Transverse colon (tissue), 4 donors: ENCODE measurements around the gene MRRF. TPM values are rescaled to one million over a fixed set of nuclear protein-coding genes. Genes with fewer than 3 reads are reported as not detected.

Source experiments
- DNase-seq: peaks from one replicate; pipeline ENCODE4 v3.0.0-alpha.2; 2019
- H3K27ac ChIP-seq, 4 donors: fragments of 200-600 bp; sonication (generic); 2 replicates each; pipeline ENCODE4 v1.5.1; 2016 to 2018; ENCODE audit warnings: inconsistent platforms in 4 of 4
- H3K27me3 ChIP-seq: fragments of 200-600 bp; sonication (generic); 2 replicates; pipeline ENCODE4 v1.5.1; 2017; ENCODE audit warnings: inconsistent platforms
- H3K36me3 ChIP-seq, 4 donors: fragments of 200-600 bp; sonication (generic); 2 replicates each; pipeline ENCODE4 v1.5.1; 2017 to 2019; ENCODE audit warnings: inconsistent platforms in 4 of 4
- H3K4me1 ChIP-seq, 4 donors: fragments of 200-600 bp; sonication (generic); 2 replicates each; pipeline ENCODE4 v1.5.1; 2017 to 2020; ENCODE audit warnings: inconsistent platforms in 4 of 4
- H3K4me3 ChIP-seq, 4 donors: fragments of 200-600 bp; sonication (generic); 1 replicate in 1 of 4; 2 replicates in 3 of 4; pipeline versions ENCODE4 v1.5.1 to v1.6.1; 2017 to 2019; ENCODE audit warnings: inconsistent platforms in 4 of 4
- H3K9me3 ChIP-seq, 2 donors: fragments of 200-600 bp; sonication (generic); 2 replicates each; pipeline ENCODE4 v1.5.1; 2017 to 2019; ENCODE audit warnings: inconsistent platforms in 2 of 2
- EP300 ChIP-seq: sonication (generic); formaldehyde crosslinking; IDR thresholded peaks from one replicate; pipeline ENCODE4 v1.6.1; 2017; ENCODE audit warnings: antibody characterized with exemption, low read depth
- POLR2A ChIP-seq: fragments of 450-650 bp; IDR thresholded peaks from one replicate; pipeline ENCODE4 v1.6.1; 2016; ENCODE audit warnings: antibody characterized with exemption, mild to moderate bottlenecking, moderate library complexity
- POLR2AphosphoS5 ChIP-seq, 3 donors: sonication (generic); formaldehyde crosslinking; IDR thresholded peaks; one replicate each; pipeline ENCODE4 v1.6.1; 2016; ENCODE audit warnings: antibody characterized with exemption in 3 of 3
- WGBS, 2 donors: methylation state at CpG; one replicate each; pipeline ENCODE4 v1.1.5; 2018; ENCODE audit warnings: low coverage in 1 of 2; 5-methylcytosine and 5-hydroxymethylcytosine counted together
- in situ Hi-C, 4 donors: fragments of 200-750 bp; cut with MboI; loops; one replicate each; pipeline versions ENCODE4 v1.15.0 to v1.15.1; 2017; ENCODE audit warnings: low sequenced_read_pairs in 3 of 4, low pct_ligation_motif_present in 1 of 4, low pct_unique_long_range_greater_than_20kb in 1 of 4
- intact Hi-C: fragments of 100-400 bp; cut with DNase I; formaldehyde crosslinking; loops from one replicate; pipeline ENCODE4 v1.15.1; 2023; ENCODE audit warnings: low total_unique reads
- total RNA-seq, 4 donors: library from RNA; depleted of rRNA; stranded (reverse); fragments of >200 nt; gene quantifications; one replicate each; pipeline ENCODE4 v1.1.0, GENCODE V29; 2016
- TF ChIP-seq, protein P1 (sequence below), 5 experiments: fragments of 200-600 bp in 3 of 5; fragments of 450-650 bp in 2 of 5; sonication (generic) in 3 of 5; IDR thresholded peaks; 1 replicate in 2 of 5; 2 replicates in 3 of 5; pipeline ENCODE4 v1.5.1; 2016 to 2017; ENCODE audit warnings: antibody characterized with exemption in 5 of 5, inconsistent platforms in 3 of 5, mild to moderate bottlenecking in 2 of 5, moderate library complexity in 1 of 5

The MRRF gene
- total RNA-seq, 4 donors from 2014 or later, result 46.0 to 142 (median 53.6) TPM

DNA sequence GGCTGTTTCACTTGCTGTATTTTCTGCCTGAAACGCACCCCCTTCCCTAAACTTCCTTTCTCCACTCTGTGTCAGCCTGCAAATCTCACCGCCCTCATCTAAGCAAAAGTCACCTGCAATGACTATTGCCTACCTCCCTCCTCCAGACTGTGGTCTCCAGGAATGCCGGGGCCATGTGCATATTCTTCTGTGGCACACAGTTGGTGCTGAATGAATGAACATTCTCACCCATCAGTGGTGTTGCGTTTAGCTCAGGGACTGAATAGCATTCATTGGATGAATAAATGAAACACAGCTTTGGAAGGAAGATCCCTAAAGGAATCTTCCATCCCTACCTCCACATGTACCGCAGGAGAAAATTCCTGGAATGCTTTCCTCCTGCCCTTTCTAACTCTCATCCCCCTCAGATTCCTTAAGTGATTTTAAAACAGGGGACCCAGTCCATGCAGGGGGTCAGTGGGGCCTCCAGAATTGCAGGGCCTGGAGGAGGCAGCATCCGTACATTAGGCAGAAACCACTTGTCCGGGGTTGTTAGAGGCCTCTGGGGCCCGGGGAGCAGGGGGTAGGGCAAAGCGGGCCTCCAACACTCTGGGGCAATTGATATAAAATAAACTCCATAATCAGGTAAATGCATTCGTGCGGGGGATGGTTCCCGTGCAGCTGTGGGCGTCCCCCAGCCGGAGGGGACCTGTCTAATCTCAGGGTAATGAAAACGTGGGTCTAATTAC is 77.8 kb downstream of the MRRF start:
- H3K9me3 ChIP-seq, result no peaks in the 10 kb centered on the region
- intact Hi-C loops (no loop called here), in situ Hi-C loops (loop anchor here in 2 of 4 donors (10.0 kb wide), 2 partner anchors 112 to 218 kb away; no protein-coding TSS in a partner anchor)
- peaks cover 3 to 10% (median 7%) of the 10 kb centered on the region in 4 donors for H3K4me1 ChIP-seq
- no peaks in the 10 kb centered on the region for H3K36me3 ChIP-seq
- no peaks in the 10 kb centered on the region for H3K27me3 ChIP-seq
- WGBS, 2 donors, result 85% methylated on average over 15 of the region's 15 CpGs; no CpG with 5 or more reads in 1 of the 2 donors
- H3K4me3 ChIP-seq, result no peak overlapping the region
- no peak for TF ChIP-seq POLR2A
- TF ChIP-seq EP300, result no peak
- TF ChIP-seq POLR2AphosphoS5 (IDR thresholded peaks at IDR 0.05), result no peak
- TF ChIP-seq, protein P1, sequence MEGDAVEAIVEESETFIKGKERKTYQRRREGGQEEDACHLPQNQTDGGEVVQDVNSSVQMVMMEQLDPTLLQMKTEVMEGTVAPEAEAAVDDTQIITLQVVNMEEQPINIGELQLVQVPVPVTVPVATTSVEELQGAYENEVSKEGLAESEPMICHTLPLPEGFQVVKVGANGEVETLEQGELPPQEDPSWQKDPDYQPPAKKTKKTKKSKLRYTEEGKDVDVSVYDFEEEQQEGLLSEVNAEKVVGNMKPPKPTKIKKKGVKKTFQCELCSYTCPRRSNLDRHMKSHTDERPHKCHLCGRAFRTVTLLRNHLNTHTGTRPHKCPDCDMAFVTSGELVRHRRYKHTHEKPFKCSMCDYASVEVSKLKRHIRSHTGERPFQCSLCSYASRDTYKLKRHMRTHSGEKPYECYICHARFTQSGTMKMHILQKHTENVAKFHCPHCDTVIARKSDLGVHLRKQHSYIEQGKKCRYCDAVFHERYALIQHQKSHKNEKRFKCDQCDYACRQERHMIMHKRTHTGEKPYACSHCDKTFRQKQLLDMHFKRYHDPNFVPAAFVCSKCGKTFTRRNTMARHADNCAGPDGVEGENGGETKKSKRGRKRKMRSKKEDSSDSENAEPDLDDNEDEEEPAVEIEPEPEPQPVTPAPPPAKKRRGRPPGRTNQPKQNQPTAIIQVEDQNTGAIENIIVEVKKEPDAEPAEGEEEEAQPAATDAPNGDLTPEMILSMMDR (IDR thresholded peaks at IDR 0.05), result no peak
- no peak overlapping the region for H3K27ac ChIP-seq
- no peak for DNase-seq

DNA sequence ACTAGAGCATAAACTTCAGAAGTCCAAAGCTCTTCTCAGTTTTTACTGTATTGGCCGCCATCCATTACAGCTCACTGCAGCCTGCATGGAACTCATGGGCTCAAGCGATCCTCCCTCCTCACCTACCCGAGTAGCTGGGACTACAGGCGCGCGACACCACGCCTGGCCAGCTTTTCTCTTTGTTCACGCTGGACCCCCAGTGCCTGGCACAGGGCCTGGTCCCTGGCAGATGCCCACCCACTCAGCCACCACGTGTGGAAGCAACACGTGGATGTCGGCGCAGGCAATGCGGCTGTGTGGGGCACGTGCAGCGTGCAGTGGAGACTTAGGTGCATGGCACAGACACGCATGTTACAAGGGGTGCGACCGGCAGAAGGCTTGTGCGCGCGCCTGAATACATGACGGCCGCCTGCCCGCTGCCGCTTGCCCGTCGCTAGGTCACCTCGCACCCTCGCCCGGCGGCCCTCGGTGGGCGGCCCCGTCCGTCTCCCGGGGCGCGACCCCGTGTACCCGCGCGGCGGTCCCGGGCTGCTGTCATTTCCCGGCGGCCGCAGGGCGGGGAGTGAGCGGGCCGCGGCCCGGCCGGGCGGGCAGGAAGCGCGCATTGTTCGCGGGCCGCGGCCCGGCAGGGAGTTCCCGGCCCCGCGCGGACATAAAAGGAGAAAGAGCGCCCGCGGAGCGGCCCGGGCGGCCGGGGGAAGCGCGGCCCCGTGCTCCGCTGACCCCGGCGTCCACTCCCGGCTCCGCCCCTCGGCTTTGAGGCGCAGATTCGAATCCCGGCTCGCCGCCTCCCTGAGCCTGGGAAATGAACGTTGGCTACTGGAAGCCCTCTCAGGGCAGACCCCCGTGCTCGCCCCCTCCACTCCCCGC is 82.0 kb downstream of the MRRF start:
- intact Hi-C loops, result loop anchor here (5.0 kb wide), 1 partner anchor 1649 kb away; no protein-coding TSS in a partner anchor

DNA sequence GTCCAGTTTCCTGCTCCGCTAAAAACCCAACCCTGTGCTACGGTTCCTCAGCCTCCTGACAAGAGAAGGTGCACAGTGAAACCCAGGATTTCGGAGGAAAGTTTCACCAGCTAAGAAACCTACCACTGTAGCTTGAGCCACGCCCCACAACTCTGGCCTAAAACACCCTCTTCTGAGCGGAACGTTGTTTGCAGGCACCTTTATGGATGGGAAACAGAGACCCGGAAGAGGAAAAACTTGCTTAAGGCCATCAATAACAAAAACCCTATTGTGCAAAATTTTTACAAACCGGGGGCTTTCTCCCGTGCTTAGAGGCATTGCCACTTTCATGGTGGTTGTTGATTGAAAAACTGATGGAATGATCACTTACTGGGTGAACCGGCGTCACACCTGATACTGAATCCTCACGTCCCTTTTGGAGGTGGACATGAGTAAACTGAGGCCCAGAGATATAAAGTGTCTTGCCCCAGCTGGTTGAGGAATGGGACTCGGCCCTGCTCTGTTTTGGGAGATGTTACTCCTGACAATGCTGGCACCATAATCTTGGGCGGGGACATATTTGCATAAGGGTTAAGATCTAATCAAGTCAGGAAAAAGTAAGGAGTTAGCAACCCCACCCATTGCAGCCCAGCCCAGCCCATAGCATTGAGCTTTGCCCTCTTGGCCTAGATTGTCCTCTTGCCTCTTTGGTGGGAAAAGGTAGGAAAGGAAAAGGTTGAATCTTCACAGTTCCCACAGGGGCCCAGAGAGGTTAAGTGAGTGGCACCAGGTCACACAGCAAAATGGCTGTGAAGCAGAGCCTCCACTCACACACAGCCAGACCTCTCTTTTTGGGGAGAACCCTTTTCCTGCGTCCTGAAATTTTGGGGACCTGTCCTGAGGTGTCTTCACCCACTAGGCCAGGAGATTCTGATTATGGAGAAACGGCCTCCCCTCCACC is 82.9 kb downstream of the MRRF start:
- Histone ChIP-seq H3K36me3 (no peaks in the 10 kb centered on the region), H3K4me1 (peaks cover 8 to 21% (median 17%) of the 10 kb centered on the region in 4 donors), H3K27me3 (no peaks in the 10 kb centered on the region), H3K9me3 (no peaks in the 10 kb centered on the region), H3K4me3 (peak overlapping the region; percentile 39 to 58 (median 50)), H3K27ac (peak overlapping the region; percentile 75 to 83 (median 78))
- TF ChIP-seq EP300, result no peak
- TF ChIP-seq, protein P1 (IDR thresholded peaks at IDR 0.05), result no peak
- no peak for TF ChIP-seq POLR2A
- peak in 1 of 3 donors; percentile 11 for TF ChIP-seq POLR2AphosphoS5 (IDR thresholded peaks at IDR 0.05)
- intact Hi-C loops, result loop anchor here (1.0 to 5.0 kb wide), 2 partner anchors 222 to 1650 kb away; no protein-coding TSS in a partner anchor
- peak; percentile 65 for DNase-seq
- in situ Hi-C loops, result loop anchor here in 2 of 4 donors (10.0 kb wide), 2 partner anchors 107 to 223 kb away; no protein-coding TSS in a partner anchor
- 5 to 39% methylated on average over 4 to 16 of the region's 16 CpGs for WGBS, 2 donors

More for the DNA sequence above, 82.0 kb downstream of the MRRF start:
- H3K4me1 ChIP-seq, result peaks cover 8 to 21% (median 17%) of the 10 kb centered on the region in 4 donors
- DNase-seq, result peak; percentile 46
- no peaks in the 10 kb centered on the region for H3K36me3 ChIP-seq
- peak overlapping the region; percentile 39 to 58 (median 50) for H3K4me3 ChIP-seq
- no peaks in the 10 kb centered on the region for H3K9me3 ChIP-seq
- H3K27ac ChIP-seq, result peak overlapping the region; percentile 75 to 83 (median 78)
- 7 to 43% methylated on average over 4 to 71 of the region's 90 CpGs for WGBS, 2 donors
- TF ChIP-seq, protein P1 (IDR thresholded peaks at IDR 0.05), result no peak
- TF ChIP-seq EP300, result no peak
- no peak for TF ChIP-seq POLR2AphosphoS5 (IDR thresholded peaks at IDR 0.05)
- no peak for TF ChIP-seq POLR2A
- H3K27me3 ChIP-seq, result no peaks in the 10 kb centered on the region
- in situ Hi-C loops, result loop anchor here in 2 of 4 donors (10.0 kb wide), 2 partner anchors 108 to 222 kb away; no protein-coding TSS in a partner anchor
